Activated naive CD8-positive, alpha-beta T cell treated with anti-CD3 and anti-CD28 coated beads, Interleukin-2, amount 50 U/mL, for 16 hours (primary cell): Measurements from ENCODE around the gene NAXE.
"Not testable (repeated sequence)": the region's sequence is repeated elsewhere in the genome, so short reads cannot be mapped to it uniquely, and the experiment has no call there.

ENCODE experiments used
- DNase-seq: peaks from one replicate; pipeline ENCODE4 v3.0.0-alpha.2; 2020; ENCODE audit warnings: low read depth, low spot score

NAXE gene

DNA sequence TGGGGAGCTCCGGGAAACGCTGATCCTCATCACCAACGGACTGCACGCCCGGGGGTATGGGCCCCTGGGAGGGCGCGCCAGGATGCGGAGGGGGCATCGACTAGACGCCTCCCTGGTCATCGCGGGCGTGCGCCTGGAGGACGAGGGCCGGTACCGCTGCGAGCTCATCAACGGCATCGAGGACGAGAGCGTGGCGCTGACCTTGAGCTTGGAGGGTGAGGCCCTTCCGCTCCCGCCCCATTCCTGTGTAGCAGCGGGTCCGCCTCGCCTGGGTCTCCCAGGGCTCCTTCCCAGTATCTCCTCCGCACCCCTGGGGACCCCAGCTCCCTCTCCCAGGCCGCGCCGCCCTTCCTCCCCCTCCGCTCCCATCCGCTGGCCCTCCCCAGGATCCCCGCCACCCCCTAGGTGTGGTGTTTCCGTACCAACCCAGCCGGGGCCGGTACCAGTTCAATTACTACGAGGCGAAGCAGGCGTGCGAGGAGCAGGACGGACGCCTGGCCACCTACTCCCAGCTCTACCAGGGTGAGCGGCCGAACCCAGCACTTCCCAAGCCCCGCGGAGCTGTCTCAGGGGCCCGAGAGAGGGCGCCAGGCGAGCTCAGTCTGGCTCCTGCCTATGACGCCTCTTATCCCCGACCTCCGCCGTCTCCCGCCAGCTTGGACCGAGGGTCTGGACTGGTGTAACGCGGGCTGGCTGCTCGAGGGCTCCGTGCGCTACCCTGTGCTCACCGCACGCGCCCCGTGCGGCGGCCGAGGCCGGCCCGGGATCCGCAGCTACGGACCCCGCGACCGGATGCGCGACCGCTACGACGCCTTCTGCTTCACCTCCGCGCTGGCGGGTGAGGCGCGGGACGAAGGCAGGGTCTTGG is 32.6 kb downstream of the NAXE start:
- DNase-seq: no peak

DNA sequence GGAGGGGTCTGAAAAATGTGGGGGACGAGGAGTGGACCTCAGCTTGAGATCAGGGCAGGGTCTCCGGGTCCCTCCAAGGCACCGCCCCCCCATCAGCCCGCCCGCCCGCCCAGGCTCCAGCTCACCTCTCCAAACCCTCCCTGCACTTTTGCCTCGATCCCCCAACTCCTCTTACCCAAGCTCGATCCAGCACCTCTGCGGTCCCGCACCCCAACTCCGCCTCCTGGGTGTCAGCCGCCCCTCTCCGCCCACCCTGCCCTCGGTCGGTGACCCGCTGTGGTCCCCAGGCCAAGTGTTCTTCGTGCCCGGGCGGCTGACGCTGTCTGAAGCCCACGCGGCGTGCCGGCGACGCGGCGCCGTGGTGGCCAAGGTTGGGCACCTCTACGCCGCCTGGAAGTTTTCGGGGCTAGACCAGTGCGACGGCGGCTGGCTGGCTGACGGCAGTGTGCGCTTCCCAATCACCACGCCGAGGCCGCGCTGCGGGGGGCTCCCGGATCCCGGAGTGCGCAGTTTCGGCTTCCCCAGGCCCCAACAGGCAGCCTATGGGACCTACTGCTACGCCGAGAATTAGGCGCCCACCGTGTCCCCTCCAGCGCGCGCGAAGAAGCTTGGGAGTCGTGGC is 33.3 kb downstream of the NAXE start:
- no peak for DNase-seq

DNA sequence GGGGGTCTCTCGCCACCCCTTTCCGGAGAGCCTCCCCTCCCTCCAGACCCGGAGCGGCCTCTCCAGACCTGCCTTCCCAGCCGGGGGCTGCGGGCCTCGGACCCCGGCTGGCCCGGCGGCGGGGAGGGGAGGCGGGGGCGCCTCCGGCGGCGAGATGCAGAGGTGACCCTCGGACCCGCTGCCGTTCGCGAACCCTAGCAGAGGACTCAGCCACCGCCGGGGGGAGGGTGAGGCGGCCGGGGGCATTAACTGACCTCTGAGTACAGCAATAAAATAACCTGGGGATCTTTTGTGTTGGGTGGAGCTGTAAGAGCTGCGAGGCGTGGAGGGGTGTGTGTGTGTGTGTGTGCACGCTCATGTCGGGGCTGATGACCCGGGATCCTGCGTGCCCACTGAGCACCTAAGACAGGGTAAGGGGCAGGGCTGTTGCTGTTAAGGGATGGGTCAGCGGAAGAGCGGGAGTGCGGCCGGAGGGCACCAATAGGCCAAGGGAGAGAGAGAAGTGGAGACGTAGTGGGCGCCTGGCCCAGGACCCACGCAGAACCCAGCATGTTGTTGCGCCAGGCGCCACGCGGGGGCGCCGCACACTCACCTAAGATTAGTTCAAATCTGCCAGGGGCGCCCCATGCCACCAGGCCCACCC is 34.0 kb downstream of the NAXE start:
- DNase-seq: peak; percentile 39

DNA sequence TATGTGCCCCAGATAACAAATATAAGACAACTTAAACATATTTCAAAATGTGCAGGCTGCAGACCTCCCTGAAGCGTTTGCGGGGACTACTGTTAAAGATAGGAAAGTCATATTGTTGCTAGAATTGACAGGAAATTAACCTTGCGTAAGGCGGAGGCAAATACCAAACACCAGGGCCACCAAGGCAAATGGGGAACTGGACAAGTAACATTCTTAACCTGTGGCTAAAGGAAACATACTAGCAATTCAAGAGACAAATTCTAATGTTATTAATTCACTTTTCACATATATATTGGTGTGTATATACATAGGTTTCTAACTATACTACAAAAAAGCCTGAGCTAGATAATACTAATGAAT is 34.5 kb downstream of the NAXE start:
- DNase-seq: no peak

DNA sequence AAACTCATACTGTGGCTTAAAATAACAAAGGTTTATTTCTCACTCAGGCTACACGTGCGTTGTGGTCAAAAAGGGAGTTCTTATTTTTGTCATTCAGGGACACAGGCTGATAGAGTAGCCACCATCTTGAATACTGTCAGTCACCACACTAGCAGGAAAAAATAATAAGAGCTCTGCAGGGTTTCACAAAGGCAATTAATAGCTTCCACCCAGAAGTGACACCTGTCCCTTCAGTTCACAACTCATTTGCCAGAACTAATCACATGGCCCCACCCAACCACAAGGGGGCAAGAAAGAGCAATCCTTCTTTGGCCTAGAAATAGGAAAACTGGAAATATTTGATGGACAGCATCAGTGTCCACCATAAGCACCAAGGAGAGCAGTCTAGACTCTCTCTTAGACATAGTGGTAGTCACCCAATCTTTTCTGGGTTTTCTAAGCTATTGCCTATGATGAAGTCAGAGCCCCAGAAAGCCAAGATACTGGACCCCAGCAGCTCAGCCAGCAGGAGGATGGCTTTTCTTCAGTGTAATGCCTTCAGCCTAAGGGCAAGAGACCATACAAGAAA is 35.8 kb downstream of the NAXE start:
- no peak for DNase-seq

DNA sequence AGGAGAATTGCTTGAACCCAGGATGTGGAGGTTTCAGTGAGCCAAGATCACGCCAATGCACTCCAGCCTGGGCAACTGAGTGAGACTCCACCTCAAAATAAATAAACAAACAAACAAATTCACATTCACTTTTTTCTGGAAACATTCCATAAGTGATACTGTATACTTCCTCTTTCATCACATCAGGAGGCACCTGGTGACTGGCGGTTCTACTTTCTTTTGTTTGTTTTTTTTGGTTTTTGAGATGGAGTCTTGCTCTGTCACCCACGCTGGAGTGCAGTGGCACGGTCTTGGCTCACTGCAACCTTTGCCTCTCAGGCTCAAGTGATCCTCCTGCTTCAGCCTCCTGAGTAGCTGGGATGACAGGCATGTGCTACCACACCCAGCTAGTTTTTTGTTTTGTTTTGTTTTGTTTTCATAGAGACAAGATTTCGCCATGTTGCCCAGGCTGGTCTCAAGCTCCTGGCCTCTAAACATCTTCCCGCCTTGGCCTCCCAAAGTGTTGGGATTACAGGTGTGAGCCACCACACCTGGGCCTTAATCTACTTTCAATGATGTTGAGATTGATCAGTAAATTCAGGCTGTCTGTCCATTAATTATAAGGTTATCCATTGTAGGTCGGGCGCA is 38.4 kb downstream of the NAXE start:
- no peak for DNase-seq

DNA sequence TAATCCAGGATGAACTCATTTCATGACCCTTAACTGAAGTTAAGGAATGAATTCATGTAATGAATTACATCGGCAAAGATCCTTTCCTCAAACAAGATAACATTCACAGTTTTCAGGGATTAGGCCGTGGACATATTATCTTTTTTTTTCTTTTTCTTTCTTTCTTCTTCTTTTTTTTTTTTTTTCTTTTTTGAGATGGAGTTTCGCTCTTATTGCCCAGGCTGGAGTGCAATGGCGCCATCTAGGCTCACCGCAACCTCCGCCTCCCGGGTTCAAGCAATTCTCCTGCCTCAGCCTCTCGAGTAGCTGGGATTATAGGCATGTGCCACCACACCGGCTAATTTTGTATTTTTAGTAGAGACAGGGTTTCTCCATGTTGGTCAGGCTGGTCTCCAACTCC is 39.6 kb downstream of the NAXE start:
- DNase-seq: not testable (repeated sequence)

DNA sequence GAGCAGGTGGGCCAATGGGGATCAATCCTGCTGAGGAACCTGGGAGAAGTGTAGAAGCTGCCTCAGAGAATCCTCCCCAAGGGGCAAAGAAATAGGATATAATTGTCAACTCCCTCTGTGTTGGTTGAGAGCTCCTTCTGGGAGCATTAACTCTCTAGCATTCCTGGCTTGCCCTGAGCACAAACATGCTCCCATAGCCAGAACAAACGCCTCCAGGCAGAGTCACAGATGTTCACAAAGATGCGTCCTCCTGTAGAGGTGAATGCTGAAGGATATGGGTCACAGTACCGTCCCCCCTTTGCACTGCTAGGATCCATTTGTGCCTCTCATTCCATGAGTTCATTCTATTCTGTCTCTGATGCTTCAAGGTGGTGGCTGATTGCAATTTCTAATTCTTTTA is 40.8 kb downstream of the NAXE start:
- DNase-seq: no peak

DNA sequence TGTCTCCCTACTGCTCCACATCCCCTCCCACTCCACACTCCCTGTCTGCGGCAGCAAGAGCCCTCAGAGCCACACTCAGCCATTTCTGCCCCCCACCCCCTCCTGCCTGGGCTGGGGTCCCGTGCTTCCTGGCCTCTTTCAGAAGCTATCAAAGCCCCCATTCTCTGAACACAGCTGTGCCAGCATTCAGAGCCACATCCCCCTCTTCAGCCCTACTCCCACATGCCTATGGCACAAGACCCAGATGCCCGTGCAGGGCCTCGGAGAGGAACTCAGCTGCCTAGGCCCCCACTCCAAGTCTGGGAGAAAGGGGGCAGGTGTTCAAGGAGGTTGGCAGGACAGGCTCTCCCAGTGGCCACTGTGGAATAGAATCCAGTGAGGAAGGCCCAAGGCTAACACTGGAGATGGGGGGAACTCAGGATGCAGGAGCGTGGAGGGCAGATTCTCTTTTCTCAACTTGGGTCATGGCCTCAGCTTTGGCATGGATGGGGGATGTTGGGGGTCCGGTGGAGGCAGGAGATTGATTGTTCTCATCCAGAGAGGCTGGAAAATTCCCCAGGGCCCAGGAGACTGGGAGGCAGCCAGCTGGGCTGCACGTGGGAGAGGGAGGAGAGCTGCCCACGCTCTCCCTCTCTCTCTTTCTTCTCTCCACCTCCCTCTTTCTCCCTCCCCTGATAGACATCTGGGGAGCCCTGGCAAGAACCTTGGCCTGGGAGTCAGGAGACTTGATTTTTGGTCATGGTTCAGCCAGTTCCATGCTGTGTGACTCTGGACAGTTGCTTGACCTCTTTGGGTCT is 46.8 kb downstream of the NAXE start:
- no peak for DNase-seq

DNA sequence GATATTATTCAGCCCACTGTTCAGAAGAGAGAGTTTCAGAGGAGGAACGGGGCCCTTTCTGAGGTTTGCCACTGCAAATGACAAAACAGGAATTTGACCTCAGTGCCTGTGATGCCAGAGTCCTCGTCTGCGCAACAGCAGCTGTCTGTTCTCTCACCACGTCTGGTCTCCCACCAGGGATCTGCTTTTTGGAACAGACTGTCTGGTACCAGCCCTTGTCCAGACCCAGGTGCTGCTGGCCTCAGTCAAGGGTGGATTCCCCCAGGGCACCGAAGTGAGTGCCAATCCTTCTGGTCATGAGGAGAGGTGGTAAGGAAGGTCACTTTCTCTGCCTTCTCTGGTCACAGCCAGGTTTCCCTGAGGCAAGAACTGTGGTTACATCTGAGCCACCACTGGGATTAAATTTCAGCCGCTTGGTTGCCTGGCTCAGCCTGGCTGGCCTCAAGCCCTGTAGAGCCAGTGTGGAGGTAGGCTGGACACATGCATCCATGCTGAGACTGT is 48.1 kb downstream of the NAXE start:
- DNase-seq: no peak

DNA sequence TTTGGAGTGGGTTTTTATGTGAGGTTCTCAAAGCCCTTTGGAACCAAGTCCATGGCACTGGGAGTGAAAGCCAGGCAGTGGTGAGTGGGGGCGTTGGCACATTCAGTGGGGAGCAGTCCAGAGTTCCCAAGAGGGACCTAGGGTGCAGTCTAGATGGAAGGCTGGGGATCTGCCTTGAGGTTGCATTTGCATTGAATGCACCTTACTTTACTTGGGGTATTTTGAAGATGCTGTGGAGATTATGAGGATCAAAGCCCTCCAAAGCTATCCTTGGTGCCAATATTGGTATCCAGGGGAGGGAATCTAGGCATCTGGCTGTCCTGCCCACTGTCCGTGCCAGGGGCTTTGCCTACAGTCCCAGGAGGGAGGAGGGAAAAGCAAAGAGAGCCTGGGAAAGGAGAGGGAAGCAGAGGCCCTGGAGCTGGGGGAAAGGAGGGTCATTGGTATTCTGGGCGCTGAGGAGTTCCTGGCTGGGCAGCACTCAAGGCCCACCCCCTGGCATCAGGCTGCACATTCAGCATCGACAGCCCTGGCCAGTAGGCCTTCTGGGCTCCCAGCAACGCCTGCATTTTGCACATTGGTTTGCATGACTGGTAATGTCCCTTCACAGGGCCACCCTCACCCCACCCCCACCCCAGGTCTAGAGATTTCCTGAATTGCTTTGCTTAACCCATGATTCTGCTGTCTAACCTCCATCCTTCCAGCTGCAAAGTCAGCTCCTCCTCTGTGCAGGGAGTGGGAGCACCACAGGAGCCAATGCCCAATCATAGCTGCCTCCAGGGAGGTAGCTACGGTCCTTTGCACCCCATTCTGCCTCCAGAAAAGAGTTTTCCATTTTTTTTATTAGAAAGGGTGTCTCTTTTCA is 49.5 kb downstream of the NAXE start:
- no peak for DNase-seq

DNA sequence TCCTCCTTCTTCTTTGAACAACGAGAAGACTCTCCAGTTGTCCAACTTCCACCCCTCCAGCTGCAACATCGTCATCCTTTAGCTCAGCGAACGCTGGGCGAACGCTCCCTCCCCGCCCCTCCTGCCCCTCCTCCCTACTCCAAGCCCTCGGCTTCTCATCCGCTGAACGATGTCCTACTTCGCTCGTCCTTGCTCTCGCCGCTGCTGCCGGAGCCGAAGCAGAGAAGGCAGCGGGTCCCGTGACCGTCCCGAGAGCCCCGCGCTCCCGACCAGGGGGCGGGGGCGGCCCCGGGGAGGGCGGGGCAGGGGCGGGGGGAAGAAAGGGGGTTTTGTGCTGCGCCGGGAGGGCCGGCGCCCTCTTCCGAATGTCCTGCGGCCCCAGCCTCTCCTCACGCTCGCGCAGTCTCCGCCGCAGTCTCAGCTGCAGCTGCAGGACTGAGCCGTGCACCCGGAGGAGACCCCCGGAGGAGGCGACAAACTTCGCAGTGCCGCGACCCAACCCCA is 50.2 kb downstream of the NAXE start, which contains the start of gene BCAN:
BCAN (plus strand) TSS at position 357 of the 504 bp plus-strand sequence. CDS start 3,938 bp downstream, outside the sequence.
- DNase-seq: no peak

DNA sequence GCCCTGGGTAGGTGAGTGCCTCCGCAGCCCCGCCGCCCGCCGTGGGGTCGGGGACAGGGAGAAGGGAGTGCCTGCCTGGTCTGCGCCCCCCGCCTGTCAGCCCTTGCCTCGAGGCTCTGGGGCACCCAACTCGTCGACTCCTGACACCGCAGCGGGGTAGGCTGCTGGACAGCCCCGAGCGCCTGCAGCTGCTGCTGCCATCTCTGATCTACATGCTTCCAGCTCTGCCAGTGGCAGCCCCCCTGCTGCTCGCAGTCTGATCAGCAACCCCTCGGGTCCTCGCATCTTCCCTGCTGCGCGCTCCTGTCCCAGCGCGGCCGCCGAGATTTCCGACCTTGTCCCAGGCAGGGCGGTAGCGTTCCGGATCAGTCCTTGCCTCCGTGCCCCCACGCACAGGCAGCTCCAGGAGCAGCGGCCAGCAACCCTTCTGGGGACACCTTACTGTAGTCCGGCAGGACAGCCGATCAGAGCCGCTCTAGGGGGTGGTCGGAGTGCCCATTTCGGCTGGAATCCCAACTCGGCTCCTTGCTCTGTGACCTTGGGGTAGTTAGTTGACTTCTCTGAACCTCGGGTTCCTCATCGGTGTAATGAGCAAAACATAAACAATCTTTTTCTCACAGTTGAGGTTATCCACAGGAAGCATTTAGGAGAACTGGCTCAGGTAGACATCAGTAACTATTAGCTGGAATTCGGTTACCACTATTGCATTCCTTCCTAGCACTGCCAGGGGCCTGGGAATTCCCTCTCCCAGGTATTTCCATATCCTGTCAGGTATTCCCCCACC is 50.9 kb downstream of the NAXE start:
- no peak for DNase-seq

DNA sequence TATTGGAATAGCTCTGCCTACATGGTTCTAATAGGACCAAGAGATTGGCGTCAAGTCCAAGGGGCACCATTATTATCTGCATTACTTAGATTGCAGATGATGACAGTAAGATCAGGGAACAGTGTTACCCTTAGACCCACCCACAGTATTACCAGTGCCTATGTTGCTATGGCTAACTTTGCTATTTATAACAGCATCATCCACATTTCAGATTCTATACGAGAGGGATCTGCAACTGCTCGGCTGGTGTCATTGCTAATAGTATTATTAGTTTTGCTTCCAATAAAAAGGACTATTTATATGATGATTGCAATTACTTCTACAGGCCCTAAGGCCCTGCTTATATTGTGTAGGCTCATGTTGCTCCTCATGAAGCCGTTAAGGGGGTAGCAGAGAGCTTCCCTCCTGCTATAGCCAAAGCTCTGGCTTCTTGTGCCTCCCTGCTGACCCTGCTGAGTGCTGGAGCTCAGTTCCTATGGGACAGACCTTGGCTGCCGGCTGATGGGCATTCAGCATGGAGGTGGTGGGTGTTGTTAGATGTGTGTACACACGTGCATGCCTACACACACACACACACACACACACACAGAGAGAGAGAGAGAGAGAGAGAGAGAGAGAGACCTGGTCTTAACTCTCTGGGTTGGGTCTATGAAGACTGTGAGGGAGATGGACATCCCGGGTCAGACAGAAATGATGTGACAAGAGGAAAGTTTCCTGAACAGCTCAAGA is 51.6 kb downstream of the NAXE start:
- no peak for DNase-seq

DNA sequence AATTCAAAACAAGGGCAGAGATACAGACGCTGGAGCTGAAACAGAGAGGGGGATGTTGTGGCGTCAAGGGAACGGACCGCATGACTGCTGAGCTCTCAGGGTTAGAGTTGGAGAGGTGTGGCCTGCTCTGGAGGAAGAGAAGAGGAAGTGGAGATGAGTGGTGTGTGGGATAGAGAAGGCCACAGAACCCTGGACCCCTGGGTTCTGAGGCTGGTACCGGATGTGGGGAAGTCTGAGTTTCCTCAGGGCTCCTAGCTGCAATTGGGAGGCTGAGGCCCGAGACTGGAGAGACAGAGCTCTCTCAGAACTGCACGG is 52.2 kb downstream of the NAXE start:
- DNase-seq: no peak
